NCI-H2107 treated with DMSO at 0.1 percent for 48 hours (cell line): ENCODE data around the gene LRP1B.

ENCODE experiments used
- DNase-seq: peaks from one replicate; lab custom pipeline; 2025; ENCODE audit not compliant: unreplicated experiment; lab: John Stamatoyannopoulos, UW

Gene LRP1B

DNA sequence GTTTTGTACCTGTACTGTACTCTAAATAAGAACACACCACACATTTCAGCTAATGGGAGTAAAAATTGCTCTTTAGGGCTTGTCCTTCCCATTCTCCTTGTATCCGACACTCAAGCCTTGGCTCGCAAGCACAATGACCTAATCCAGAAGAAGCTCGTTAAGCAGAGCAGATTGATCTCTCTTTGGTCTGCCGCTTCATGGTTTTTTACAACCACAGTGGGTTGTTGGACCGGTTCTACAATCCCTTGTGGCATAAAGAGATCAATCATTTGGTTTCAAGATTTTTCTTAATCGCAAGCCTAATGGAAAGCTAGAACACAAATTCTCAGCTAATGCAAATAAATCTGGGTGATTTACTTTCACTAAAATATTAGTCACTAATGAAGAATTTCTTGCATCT is 662.1 kb downstream of the LRP1B start:
- no peak for DNase-seq

DNA sequence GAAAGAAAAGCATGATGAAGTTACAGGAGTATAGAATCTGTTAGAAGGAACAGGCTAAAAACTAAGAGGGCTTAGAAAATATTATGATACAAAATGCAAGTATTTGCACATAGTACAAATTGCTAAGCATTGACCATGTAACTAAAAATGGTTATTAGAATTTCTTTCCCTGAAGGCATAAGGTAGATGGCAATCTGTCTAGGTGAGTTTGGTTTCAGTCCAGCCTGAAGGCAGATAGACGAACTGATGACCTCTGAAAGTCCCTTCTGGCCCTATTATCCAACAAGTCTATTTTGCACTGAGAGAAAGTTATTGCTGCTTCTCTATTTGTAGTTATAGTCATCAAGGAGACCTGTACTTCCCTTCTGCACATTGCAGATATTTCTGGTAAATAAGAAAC is 663.5 kb downstream of the LRP1B start:
- DNase-seq = no peak

DNA sequence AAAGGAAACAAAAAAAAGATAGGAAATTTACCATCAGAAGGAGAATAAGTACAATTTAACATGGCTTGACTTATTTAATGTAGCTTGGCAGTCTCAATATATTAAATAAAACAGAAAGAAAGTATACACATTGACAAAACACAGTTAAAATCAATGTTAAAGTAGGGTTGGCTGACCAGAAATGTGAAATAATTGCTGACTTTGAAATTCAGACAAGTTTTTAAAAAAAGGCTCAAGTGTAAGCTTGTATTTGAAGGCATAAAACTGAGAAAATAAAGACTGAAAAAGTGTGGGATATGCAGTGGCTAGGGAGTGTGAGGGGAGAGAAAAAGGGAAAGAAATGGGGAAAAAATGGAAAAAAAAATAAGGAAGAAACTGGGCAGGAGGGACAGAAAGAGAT is 665.8 kb downstream of the LRP1B start:
- DNase-seq = no peak

DNA sequence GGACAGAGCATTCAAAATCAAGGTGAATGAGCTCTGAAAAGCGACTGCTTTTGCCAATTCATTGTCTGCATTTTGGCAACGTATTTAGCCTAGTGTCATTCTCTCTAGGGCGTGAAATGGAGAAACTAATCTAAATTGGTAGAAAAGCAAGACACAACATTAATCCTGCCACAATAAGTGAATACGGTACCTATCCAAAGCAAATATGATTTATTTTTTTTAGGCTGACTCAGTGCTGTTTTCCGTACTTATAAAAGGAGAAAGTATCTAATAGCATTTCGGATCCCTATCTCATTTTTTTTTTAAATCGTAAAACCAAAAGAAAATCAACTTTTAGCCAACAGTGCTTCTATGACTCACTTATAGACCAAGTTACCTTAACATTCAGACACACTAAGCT is 672.5 kb downstream of the LRP1B start:
- DNase-seq = no peak

DNA sequence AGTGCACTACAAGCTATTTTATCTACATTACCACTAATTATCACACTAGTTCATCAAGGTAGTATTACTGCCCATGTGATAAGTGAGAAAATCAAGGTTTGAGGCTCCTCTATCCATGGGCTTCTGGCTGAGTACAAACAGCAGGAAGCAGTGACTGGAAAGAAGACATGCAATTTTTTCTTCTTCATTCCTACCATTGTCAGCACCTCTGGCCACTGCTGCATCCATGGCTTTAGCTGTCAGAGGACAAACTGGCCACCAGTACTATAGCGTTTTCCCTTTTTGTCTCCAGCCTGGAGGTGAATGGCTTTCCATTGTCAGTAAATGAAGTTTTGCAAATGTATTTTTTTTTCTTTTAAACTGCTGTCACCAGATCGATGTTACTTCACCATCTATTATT is 674.9 kb downstream of the LRP1B start:
- DNase-seq = no peak

DNA sequence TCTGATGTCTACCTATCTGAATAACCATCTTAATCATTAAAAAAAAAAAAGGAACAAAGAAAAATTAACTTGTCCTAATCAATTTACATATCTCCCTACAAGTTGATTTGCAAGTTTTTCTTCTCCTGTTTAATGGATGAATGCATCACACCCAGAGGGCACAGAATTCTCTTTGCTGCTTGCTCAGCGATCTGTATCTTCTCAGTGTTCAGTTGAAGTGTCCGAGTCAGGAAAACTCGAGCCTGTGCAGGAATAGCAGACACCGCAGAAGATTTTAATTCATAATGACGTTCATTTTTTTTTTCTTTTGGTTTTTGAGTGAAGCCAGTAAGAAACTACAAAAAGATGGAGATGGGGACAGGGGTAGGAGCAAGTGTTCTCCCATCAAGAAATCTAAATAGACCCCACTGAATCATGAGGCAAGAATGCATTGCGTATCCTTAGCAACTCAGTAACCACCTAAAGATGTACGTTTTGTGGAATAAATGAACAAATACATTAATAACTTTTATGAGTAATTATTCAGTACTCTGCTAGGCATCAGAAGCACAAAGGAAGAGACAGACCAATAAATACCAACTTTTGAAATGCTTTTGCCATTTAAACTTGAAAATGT is 675.5 kb downstream of the LRP1B start:
- DNase-seq = no peak

DNA sequence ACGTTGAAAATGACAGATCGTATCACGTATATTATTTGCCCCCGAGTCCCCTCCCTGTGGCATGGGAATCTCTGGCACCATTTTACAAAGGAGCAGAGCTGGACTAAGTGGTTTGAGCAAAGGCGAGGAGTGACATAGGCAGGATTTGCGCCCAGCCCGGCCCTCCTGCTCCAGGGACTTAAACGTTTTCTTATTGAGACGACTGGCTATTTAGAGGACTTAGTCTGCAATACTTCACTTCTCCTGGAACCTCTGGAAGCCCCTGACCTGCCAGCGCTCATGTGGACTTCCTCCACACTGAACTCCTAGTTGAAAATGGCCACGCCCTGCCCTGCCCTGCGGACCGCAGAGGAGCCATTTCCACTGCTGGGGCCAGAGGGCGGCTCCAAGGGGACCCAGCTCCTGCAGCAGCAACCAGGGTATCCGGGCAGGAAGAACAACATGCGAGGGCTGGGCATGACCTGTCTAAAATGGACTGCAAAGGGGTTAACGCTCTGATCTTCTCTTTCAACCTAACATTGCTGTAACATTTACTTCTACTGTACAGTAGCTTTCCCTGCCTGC is 690.7 kb downstream of the LRP1B start:
- DNase-seq = no peak

DNA sequence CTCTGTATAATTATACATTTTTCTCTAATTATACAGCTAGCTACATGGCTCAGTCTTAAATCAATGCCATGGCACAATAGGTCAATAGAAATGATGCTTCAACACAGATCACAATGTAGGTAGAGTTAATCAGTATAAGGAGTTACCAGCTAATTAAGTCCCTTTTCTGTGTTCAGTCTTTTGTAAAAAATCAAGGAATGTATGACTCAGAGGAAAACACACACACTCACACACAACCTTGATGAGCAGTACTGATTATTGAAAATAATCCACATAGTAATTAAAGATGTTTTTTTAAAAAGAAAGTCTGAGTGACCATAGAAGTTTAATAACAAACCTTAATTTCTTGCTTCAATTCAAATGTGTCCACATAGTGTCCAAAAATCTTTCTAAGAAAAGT is 691.3 kb downstream of the LRP1B start:
- no peak for DNase-seq

DNA sequence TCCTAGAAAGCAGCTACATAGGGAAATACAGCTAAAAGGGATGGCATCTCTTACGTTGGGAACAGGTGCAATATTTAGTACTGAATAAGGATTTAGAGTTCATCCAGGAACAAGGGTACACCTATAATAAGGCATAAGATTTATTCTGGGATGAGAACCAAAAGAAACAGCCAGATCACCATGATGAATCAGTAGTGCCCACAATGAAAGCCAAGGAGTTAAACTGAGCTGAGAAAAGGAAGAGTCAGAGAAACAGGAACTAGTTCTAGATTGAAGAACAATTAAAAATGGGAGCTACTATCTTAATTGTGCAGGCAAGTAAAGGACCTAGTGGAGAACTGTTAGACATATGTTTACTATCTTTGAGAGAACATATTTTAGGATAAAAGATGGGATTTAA is 692.3 kb downstream of the LRP1B start:
- DNase-seq = no peak

DNA sequence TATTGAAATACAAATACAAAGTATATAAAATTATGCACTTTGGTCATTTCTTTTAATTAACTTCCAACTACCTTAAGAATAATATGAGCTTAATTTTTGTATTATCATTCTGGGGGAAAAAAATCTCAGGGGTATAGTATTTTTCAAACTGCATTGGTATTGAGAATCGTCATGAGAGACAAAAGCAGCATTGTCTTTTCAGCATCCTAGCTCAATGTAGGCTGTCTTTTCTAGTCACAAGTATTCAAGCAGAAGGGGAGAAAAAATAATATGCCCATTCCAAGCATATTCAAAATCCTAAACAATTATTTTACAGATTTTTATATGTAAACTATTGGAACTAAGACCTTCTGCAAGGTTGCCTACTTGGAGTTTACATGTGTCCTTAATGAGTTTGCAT is 693.3 kb downstream of the LRP1B start:
- DNase-seq = no peak

DNA sequence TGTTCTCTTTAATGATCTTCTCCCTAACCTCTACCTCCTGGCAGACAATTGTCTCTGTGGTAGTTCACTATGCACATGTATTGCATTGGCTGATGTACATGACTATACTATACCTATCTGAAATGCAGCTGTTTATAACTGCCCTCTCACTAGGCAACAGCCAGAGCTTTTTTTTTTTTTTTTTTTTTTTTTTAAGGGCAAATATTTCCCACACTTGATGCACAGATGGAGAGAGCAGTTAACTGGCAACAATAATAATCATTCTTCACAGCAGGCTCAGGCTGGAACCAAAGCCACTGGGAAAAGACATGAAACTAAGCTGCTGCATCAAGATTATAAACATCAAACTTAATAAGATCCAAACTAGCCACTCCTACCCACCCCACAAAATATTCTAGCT is 707.7 kb downstream of the LRP1B start:
- DNase-seq = no peak

DNA sequence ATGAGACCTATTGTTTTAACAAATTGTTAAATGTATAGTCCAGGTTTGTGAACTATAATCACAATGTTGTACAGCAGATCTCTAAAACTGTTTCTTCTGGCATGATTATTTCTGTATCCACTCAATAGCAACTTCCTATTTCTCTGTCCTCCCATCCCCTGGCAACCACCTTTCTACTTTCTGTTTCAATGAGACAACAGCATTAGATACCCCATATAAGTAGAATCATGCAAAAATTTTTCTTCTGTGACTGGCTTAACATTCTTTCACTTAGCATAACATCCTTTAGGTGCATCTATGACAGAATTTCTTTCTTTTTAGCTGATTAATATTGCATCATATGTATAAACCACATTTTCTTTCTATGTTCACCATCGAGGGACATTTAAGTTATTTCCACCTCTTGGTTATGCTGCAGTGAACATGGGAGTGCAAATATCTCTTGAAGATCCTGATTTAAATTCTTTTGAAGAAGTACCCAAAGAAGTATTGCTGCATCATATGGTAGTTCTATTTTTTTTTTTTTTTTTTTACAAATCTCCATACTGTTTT is 713.5 kb downstream of the LRP1B start:
- DNase-seq = no peak

DNA sequence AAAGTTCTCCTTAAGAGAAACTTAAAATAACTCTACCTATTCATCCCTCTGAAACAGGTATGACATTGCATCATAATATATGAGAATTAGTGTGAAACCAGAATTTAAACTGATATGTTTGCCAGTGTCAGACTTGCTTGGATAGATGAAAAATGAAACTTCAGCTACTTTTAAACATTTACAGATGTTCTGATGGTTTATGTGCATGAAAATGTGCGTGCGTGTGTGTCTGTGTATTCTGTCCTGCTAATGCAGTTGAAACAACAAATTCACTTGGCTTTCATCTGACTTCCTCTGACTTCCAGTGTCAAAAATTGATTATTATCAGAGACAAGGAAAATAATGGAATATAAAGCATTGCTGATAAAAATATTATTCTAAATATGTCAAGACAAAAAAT is 719.4 kb downstream of the LRP1B start:
- no peak for DNase-seq

DNA sequence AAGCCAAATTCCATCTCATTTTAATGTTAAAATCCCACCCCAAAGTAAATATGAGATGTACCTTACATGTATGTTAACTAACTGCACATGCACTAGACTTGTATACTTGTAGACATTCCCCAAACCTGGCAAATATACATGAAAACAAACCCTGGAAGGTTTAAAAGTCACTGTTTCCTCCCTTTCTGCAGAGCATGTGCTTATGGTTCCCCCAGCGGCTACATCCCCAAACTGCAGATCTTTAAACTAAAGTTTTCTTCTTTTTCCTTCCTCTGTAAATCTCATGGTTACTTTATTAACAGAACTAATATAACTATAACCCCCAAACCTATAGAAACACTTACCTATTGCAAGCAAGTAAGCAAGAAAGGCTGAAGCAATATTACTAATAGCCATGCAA is 731.5 kb downstream of the LRP1B start:
- no peak for DNase-seq

DNA sequence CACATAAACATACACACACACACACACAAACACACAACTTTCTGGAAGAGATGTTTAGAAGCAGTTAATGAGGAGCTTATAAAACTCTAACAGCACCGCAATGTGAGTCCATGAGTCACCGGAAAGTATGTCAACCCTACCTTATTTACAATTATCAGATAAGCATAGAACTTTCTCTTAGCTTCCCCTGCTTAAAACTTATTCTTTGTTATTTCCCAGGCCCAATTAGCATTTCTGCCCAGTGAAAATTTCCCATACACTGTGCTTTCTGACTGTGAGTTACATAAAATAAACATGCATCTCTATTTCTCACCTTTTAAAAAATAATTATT is 737.6 kb downstream of the LRP1B start:
- DNase-seq = no peak

DNA sequence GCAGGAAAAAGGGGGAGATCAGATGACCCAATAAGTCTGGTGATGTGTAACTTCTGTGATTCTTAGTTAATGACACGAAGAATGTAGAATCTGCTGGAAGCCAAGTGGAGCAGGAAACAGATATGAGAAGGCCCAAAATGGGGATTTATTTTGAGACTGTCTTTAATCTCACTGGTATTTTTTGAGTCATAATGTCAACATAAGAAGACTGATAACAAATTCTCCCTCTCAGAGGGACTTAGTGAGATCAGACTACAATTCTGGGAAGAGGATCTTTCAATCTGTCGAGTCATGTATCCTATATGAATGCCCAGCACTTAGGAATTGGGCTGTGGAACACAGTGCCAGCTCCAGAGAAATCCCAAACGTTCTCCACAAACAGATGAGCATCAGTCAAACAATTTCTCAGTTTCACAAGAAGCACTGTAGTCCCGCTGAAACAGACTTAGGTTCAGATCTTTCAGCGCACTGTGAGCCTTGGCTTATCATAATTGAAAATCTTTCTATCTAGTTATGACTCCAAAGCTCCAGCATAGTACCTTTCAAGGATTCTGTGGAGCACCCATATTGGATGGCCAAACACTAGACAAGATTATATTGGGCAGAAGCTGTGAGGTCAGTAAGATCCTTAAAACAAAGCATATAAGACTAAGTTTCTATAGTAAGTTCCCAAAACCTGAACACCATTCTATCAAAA is 738.2 kb downstream of the LRP1B start:
- DNase-seq = no peak

DNA sequence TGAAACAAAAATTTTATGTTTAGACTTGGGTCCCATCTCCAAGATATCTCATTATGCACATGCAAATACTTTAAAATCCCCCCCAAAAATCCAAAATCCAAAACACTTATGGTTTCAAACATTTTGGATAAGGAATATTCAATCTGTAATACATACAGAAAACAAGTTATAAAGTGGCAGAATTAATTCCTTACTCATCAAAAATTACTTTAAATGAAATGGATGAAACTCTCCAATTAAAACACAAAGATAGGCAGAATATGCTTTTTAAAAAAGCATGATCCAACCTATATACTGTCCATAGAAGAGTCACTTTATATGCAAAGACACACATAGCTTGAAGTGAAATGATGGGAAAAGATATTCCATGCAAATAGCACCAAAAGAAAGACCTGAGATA is 744.6 kb downstream of the LRP1B start:
- no peak for DNase-seq

DNA sequence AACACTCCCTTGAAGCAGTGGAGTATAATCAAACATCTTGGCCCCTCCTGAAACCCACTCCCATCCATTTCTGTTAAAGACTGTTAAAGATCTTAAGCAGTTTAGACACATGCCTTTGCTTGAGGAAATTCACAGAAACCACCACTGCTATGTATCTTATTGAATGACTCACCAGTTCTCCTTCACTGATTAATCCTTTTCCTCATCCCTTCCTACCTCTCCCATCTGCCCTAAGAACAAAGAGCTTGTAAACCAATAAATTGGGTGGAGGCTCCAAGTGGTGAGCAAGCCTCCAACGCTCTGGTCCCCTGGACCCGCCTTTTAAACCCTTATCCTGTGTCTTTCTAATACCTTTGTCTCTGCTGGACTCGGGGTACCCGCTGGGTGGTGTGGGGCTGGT is 746.1 kb downstream of the LRP1B start:
- DNase-seq = no peak

DNA sequence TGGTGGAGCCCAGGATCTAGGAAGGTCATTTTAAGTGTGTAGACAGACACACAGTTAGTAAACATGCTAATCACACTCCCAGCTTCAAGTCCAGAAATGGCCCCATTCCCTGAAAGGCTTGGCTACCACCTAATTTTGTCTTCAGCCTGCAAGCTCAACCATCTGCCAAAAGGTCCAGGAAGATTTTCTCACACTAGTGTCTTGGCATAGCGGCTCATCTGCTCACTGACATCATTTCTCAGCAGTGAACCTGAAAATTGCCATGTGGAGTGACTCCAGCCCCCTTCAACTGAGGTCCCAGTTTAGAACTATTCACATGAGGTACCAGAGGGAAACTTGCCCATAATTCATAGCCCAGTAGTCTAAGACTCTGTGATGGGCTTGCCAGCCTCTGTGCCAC is 748.9 kb downstream of the LRP1B start:
- DNase-seq = no peak

DNA sequence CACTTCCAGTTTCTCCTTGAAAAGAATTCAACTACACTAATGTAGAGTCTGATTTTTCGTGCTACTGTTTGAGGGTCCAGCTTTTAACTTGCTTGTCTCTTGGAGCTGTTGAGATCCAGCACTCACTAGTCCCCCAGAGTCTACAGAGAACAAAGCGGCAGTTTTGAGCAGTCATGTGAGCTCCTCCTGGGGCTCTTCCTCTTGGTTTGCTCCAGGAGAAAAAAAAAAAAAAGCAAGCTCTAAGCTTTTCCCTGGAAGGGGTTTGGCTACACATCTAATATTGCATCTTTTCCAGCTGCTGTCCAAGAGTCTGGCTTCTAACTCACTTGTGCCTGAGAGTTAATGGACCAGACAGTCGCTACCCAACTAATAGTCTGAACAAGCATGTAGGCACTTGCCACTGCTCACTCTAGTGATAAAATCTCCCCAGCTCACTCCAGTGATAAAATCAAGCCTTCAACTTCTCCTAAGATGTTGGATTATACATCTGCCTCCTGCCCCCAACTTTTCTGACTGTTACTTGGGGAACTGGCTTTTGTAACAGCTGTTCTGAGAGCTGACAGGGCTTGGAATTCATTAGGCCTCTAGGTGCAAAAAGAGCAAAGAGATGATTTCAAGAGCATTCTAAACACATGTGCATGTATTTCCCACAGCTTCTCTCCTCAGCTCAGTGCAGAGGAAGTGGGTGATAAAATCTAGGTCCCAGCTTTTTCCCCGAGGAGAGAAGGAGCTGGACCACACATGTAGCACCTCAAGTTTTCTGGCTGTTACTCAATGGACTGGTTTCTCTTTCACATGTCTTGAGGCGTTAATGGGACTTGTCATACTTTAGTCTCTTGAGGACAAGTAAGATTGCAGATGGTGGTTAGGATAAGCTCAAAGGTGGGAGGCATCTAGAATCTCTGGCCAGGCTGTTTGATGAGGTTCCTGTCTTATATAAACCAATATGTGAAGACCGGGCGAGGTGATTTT is 750.5 kb downstream of the LRP1B start:
- DNase-seq = no peak

DNA sequence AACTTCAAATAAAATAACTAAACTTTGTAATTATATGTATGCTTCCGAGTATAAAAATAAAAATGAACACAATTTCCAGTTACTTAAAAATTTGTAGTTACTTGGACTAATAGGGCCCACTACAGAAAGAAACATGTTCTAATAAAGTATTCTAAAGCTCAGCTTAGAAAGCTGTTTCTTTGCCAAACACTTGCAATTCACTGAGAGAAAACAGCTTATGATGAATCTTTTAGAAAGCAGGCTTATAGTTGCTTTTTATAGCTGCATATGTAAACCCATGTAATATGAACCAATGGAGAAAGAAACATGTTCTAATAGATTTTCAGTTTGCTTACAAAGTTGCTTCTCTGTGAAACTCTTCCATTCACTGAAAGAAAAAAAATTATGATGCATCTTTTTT is 766.0 kb downstream of the LRP1B start:
- DNase-seq = no peak

DNA sequence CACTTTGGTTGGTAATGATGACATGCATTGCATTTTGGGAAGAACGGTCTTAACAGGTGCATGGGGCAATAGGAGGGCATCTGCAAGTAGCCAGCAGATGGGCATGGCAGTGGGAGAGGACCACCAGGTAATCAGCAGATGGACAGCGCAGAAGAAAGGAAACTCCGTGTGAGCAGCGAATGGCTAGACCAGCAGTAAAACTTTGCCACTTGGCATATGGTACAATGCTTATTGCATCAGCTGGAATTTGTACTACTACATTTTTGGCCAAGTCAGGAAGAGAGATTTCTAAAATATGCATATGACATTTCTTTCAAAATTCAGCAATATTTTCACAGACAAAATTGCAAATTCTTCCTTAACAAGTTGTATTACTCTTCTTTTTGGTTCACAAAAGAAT is 768.5 kb downstream of the LRP1B start:
- DNase-seq = no peak
